Ovary (tissue), 9 donors: ENCODE data around the gene CHCT1. TPM values are rescaled to one million over a fixed set of nuclear protein-coding genes. Genes with fewer than 3 reads are reported as not detected.

Experiments used
- DNase-seq, 5 donors: peaks; one replicate each; pipeline ENCODE4 v3.0.0-alpha.2; 2019 to 2020
- H3K27ac ChIP-seq, 2 donors: fragments of 200-600 bp; one replicate each; pipeline versions ENCODE4 v1.5.1 to v1.8.0; 2019 to 2022
- H3K27me3 ChIP-seq: fragments of 200-600 bp; one replicate; pipeline ENCODE4 v1.8.0; 2022
- H3K36me3 ChIP-seq: fragments of 200-600 bp; sonication (generic); one replicate; pipeline ENCODE4 v1.5.1; 2019
- H3K4me1 ChIP-seq: one replicate; pipeline ENCODE4 v1.8.1; 2013; ENCODE audit warnings: mild to moderate bottlenecking, moderate library complexity; ENCODE audit not compliant: insufficient read depth
- H3K4me3 ChIP-seq: fragments of 200-600 bp; sonication (generic); one replicate; pipeline ENCODE4 v1.5.1; 2017
- H3K9me3 ChIP-seq, 2 donors: fragments of 200-600 bp in 1 of 2; sonication (generic) in 1 of 2; one replicate each; pipeline versions ENCODE4 v1.5.1 to v1.8.1; 2013 to 2019; ENCODE audit warnings: mild to moderate bottlenecking in 1 of 2, moderate library complexity in 1 of 2
- CTCF ChIP-seq, 3 donors: fragments of 450-650 bp in 2 of 3; fragments of 200-600 bp in 1 of 3; IDR thresholded peaks; one replicate each; pipeline versions ENCODE4 v1.5.1 to v1.8.0; 2016 to 2022; ENCODE audit warnings: antibody characterized with exemption in 3 of 3, mild to moderate bottlenecking in 1 of 3
- EP300 ChIP-seq: sonication (generic); formaldehyde crosslinking; IDR thresholded peaks from one replicate; pipeline ENCODE4 v1.6.1; 2017; ENCODE audit warnings: antibody characterized with exemption
- POLR2A ChIP-seq: fragments of 450-650 bp; IDR thresholded peaks from one replicate; pipeline ENCODE4 v1.6.1; 2017; ENCODE audit warnings: antibody characterized with exemption, mild to moderate bottlenecking, moderate library complexity
- WGBS, 3 donors: extraction: QIAGEN DNeasy Blood & Tissue Kit in 1 of 3; methylation state at CpG; one replicate each; pipeline versions ENCODE4 v1.1.5 to v1.1.7; 2013 to 2017; 5-methylcytosine and 5-hydroxymethylcytosine counted together
- intact Hi-C, 4 donors: fragments of 100-400 bp; cut with DNase I; formaldehyde crosslinking; loops; one replicate each; pipeline versions ENCODE4 v1.11.0 to v1.15.1; 2022 to 2023
- polyA plus RNA-seq, 2 donors: library from polyadenylated mRNA; stranded (reverse); fragments of 200-250 nt in 1 of 2; fragments of 350-450 nt in 1 of 2; fragmentation: Illumina TruSeq in 1 of 2; extraction: RNeasy Lipid Tissue Mini Kit (QIAGEN cat#74804) in 1 of 2; gene quantifications; one replicate each; pipeline ENCODE4 v1.2.3, GENCODE V29; 2013 to 2014
- total RNA-seq, 7 donors: library from RNA; depleted of rRNA in 2 of 7; stranded (reverse); fragments of >200 nt in 2 of 7; fragmentation: NEBNext Ultra II Directional in 3 of 7; extraction: Animal tissue kit (Norgen Biotek cat#: 25700) in 3 of 7; gene quantifications; one replicate each; pipeline versions ENCODE4 v1.1.0 to v1.2.4, GENCODE V29; 2016 to 2023
- donor health status: DM: no; HTN: no; CAD: no; lungs with moderate emphysema.
- donor health status: DM: no; HTN: no; CAD: no.
- donor health status: Bipolar disorder and iron deficiency.
- donor health status: DM: yes; HTN: yes; CAD: no.
- donor health status: DM: no; HTN: no; CAD: no.
- donor health status: DM: yes; HTN: yes; CAD: no.

CHCT1 gene
- total and polyA plus RNA-seq, 9 donors: 0.08 TPM; not detected in 8

GRCh38 chr17:60442271-60443173 lies 20.2 kb downstream of the CHCT1 start:
- no peaks in the 10 kb centered on the region for H3K9me3 ChIP-seq
- H3K27me3 ChIP-seq: no peaks in the 10 kb centered on the region
- H3K27ac ChIP-seq: no peak overlapping the region
- intact Hi-C loops: no loop called here
- no peak for DNase-seq
- WGBS, 3 donors: 52 to 58% (median 56%) methylated on average over 6 of the region's 6 CpGs
- no peak overlapping the region for H3K4me3 ChIP-seq
- H3K4me1 ChIP-seq: peaks cover 2% of the 10 kb centered on the region
- TF ChIP-seq POLR2A (no peak), CTCF (IDR thresholded peaks at IDR 0.05) (no peak), EP300 (no peak)
- H3K36me3 ChIP-seq: no peaks in the 10 kb centered on the region

GRCh38 chr17:60443713-60444112 lies 21.4 kb downstream of the CHCT1 start:
- H3K27me3 ChIP-seq: no peaks in the 10 kb centered on the region
- no peaks in the 10 kb centered on the region for H3K9me3 ChIP-seq
- no peaks in the 10 kb centered on the region for H3K36me3 ChIP-seq
- peaks cover 2% of the 10 kb centered on the region for H3K4me1 ChIP-seq
- DNase-seq: no peak
- no peak overlapping the region for H3K27ac ChIP-seq
- H3K4me3 ChIP-seq: no peak overlapping the region
- intact Hi-C loops: no loop called here
- 83 to 91% (median 87%) methylated on average over 6 of the region's 6 CpGs for whole genome bisulfite sequencing, 3 donors
- TF ChIP-seq EP300 (no peak), POLR2A (no peak), CTCF (IDR thresholded peaks at IDR 0.05) (no peak)

- no peak overlapping the region for H3K4me3 ChIP-seq
- no peaks in the 10 kb centered on the region for H3K9me3 ChIP-seq
- TF ChIP-seq EP300: no peak
- TF ChIP-seq POLR2A: no peak
- no peak for TF ChIP-seq CTCF (IDR thresholded peaks at IDR 0.05)
- intact Hi-C loops: no loop called here
- no peaks in the 10 kb centered on the region for H3K36me3 ChIP-seq
- no peak for DNase-seq
- H3K27ac ChIP-seq: no peak overlapping the region
- H3K4me1 ChIP-seq: no peaks in the 10 kb centered on the region
- no peaks in the 10 kb centered on the region for H3K27me3 ChIP-seq
Measured at GRCh38 chr17:60445144-60445543, 22.9 kb downstream of the CHCT1 start.

GRCh38 chr17:60447375-60447774 lies 25.1 kb downstream of the CHCT1 start:
- intact Hi-C loops: no loop called here
- Histone ChIP-seq H3K4me1 (no peaks in the 10 kb centered on the region), H3K4me3 (no peak overlapping the region), H3K27me3 (no peaks in the 10 kb centered on the region), H3K9me3 (no peaks in the 10 kb centered on the region), H3K27ac (no peak overlapping the region), H3K36me3 (no peaks in the 10 kb centered on the region)
- 91 to 96% (median 95%) methylated on average over 8 of the region's 8 CpGs for WGBS, 3 donors
- TF ChIP-seq EP300 (no peak), CTCF (IDR thresholded peaks at IDR 0.05) (no peak), POLR2A (no peak)
- no peak for DNase-seq
